SK-N-SH (cell line): ENCODE data around the gene MCF2L. TPM values are rescaled to one million over a fixed set of nuclear protein-coding genes. Genes with fewer than 3 reads are reported as not detected.

Experiments used
- CTCF ChIA-PET: fragments of 300-600, 350-600 bp; formaldehyde crosslinking; extraction: SDS; loops from one replicate; lab custom pipeline; 2021; lab: Yijun Ruan, JAX
- POLR2A ChIA-PET: fragments of 350-600 bp; sonication (Branson Sonifier 250); formaldehyde crosslinking; extraction: SDS; loops from one replicate; lab custom pipeline; 2020; ENCODE audit warnings: antibody characterized with exemption, inconsistent platforms; lab: Yijun Ruan, JAX
- DNase-seq: peaks from one replicate; pipeline ENCODE4 v3.0.0; 2012
- H2AFZ ChIP-seq: fragments of 200-600 bp; sonication (generic); 2 replicates; pipeline ENCODE4 v1.8.1; 2016; ENCODE audit warnings: antibody characterized with exemption, mild to moderate bottlenecking, low read depth
- H3F3A ChIP-seq: fragments of 200-600 bp; sonication (generic); replicated peaks from 2 replicates; pipeline ENCODE3; 2016; ENCODE audit warnings: antibody characterized with exemption, mild to moderate bottlenecking; ENCODE audit not compliant: insufficient read depth
- H3K27ac ChIP-seq, 2 experiments: fragments of 200-500 bp in 1 of 2; fragments of 200-600 bp in 1 of 2; sonication (Bioruptor generic) in 1 of 2; sonication (generic), shearing (Covaris generic) in 1 of 2; 2 replicates each; pipeline versions ENCODE4 v1.5.1 to v1.6.1; 2014 to 2016; ENCODE audit warnings: low read depth in 2 of 2, inconsistent platforms in 1 of 2, low read length in 1 of 2, mild to moderate bottlenecking in 1 of 2, mixed read lengths in 1 of 2
- H3K27me3 ChIP-seq: fragments of 200-600 bp; sonication (generic), shearing (Covaris generic); 2 replicates; pipeline ENCODE4 v1.6.1; 2016; ENCODE audit warnings: mixed run types; ENCODE audit not compliant: insufficient read depth
- H3K36me3 ChIP-seq, 2 experiments: fragments of 200-500 bp in 1 of 2; fragments of 200-600 bp in 1 of 2; sonication (Bioruptor generic) in 1 of 2; sonication (generic) in 1 of 2; replicated peaks in 1 of 2; 2 replicates each; pipeline versions ENCODE3 to v1.5.1; 2014 to 2016; ENCODE audit warnings: low read length in 1 of 2, mild to moderate bottlenecking in 1 of 2; ENCODE audit not compliant: insufficient read depth in 2 of 2, control insufficient read depth in 1 of 2
- H3K4me1 ChIP-seq, 2 experiments: fragments of 200-500 bp in 1 of 2; fragments of 200-600 bp in 1 of 2; sonication (Bioruptor generic) in 1 of 2; sonication (generic), shearing (Covaris generic) in 1 of 2; 2 replicates each; pipeline versions ENCODE4 v1.5.1 to v1.6.1; 2014 to 2016; ENCODE audit warnings: low read depth in 1 of 2, low read length in 1 of 2, mixed run types in 1 of 2; ENCODE audit not compliant: insufficient read depth in 2 of 2, control insufficient read depth in 1 of 2
- H3K4me2 ChIP-seq: fragments of 200-600 bp; sonication (generic), shearing (Covaris generic); 2 replicates; pipeline ENCODE4 v1.6.1; 2017; ENCODE audit warnings: mixed run types
- H3K4me3 ChIP-seq, 2 experiments: fragments of 200-500 bp in 1 of 2; fragments of 200-600 bp in 1 of 2; sonication (Bioruptor generic) in 1 of 2; sonication (generic), shearing (Covaris generic) in 1 of 2; 2 replicates each; pipeline versions ENCODE4 v1.5.1 to v1.8.1; 2014 to 2016; ENCODE audit warnings: low read depth in 2 of 2, inconsistent platforms in 1 of 2, low read length in 1 of 2, mild to moderate bottlenecking in 1 of 2, mixed read lengths in 1 of 2, moderate library complexity in 1 of 2
- H3K79me2 ChIP-seq: fragments of 200-600 bp; sonication (generic); 2 replicates; pipeline ENCODE4 v1.8.1; 2017; ENCODE audit warnings: mild to moderate bottlenecking; ENCODE audit not compliant: insufficient read depth
- H3K9ac ChIP-seq: fragments of 200-600 bp; sonication (generic); 2 replicates; pipeline ENCODE4 v1.6.1; 2017; ENCODE audit warnings: mixed run types
- H3K9me2 ChIP-seq: fragments of 200-600 bp; sonication (generic); 2 replicates; pipeline ENCODE4 v1.6.1; 2017; ENCODE audit warnings: mixed run types
- H3K9me3 ChIP-seq: fragments of 200-600 bp; sonication (generic); 2 replicates; pipeline ENCODE4 v1.6.1; 2017; ENCODE audit warnings: mixed run types, mild to moderate bottlenecking, moderate library complexity
- H4K20me1 ChIP-seq: fragments of 200-600 bp; sonication (generic); 2 replicates; pipeline ENCODE4 v1.6.1; 2017; ENCODE audit warnings: mild to moderate bottlenecking, mixed run types; ENCODE audit not compliant: insufficient read depth
- ELF1 ChIP-seq: IDR thresholded peaks from 2 replicates; pipeline ENCODE4 v1.4.0; 2012
- EZH2phosphoT487 ChIP-seq: fragments of 200-600 bp; sonication (generic); IDR thresholded peaks from 2 replicates; pipeline ENCODE4 v1.6.1; 2017; ENCODE audit warnings: low read depth, mixed run types, mild to moderate bottlenecking, antibody characterized with exemption, moderate library complexity, borderline replicate concordance
- FOSL2 ChIP-seq: IDR thresholded peaks from 2 replicates; pipeline ENCODE4 v1.4.0; 2012; ENCODE audit warnings: low read depth, mild to moderate bottlenecking, moderate library complexity, borderline replicate concordance
- FOXJ3 ChIP-seq: sonication (generic); formaldehyde crosslinking; IDR thresholded peaks from 2 replicates; pipeline ENCODE4 v1.5.1; 2020; ENCODE audit warnings: mild to moderate bottlenecking, missing genetic modification reagents
- GABPA ChIP-seq: IDR thresholded peaks from 2 replicates; pipeline ENCODE4 v1.4.0; 2012; ENCODE audit warnings: low read depth, mild to moderate bottlenecking
- GATA2 ChIP-seq: sonication (generic); formaldehyde crosslinking; IDR thresholded peaks from 2 replicates; pipeline ENCODE4 v1.5.0; 2020; ENCODE audit warnings: mild to moderate bottlenecking, missing genetic modification reagents
- MEF2A ChIP-seq: IDR thresholded peaks from 2 replicates; pipeline ENCODE4 v1.4.0; 2012; ENCODE audit warnings: low read depth, borderline replicate concordance
- NFIC ChIP-seq: IDR thresholded peaks from 2 replicates; pipeline ENCODE4 v1.4.0; 2012; ENCODE audit warnings: borderline replicate concordance
- NRF1 ChIP-seq: IDR thresholded peaks from 2 replicates; pipeline ENCODE4 v1.6.1; 2012; ENCODE audit warnings: low read depth, mild to moderate bottlenecking, low read length
- POLR2AphosphoS5 ChIP-seq: IDR thresholded peaks from 2 replicates; pipeline ENCODE4 v1.6.1; 2012; ENCODE audit warnings: low read depth, low read length
- RAD21 ChIP-seq: IDR thresholded peaks from 2 replicates; pipeline ENCODE4 v1.6.1; 2012; ENCODE audit warnings: mild to moderate bottlenecking, low read length
- RCOR1 ChIP-seq: fragments of 150-350 bp; IDR thresholded peaks from 2 replicates; pipeline ENCODE4 v1.6.1; 2017; ENCODE audit warnings: antibody characterized with exemption, low read length
- RFX5 ChIP-seq: IDR thresholded peaks from 2 replicates; pipeline ENCODE4 v1.6.1; 2012; ENCODE audit warnings: mild to moderate bottlenecking, improper control_type of control experiment, low read length
- SIN3A ChIP-seq: IDR thresholded peaks from 2 replicates; pipeline ENCODE4 v1.6.1; 2012; ENCODE audit warnings: low read depth, mild to moderate bottlenecking, low read length, moderate library complexity, borderline replicate concordance
- SMC3 ChIP-seq: IDR thresholded peaks from 2 replicates; pipeline ENCODE4 v1.6.1; 2012; ENCODE audit warnings: low read depth, low read length, improper control_type of control experiment
- TAF1 ChIP-seq: IDR thresholded peaks from 2 replicates; pipeline ENCODE4 v1.6.1; 2012; ENCODE audit warnings: low read depth, mild to moderate bottlenecking, low read length, moderate library complexity, borderline replicate concordance
- TCF12 ChIP-seq: IDR thresholded peaks from 2 replicates; pipeline ENCODE4 v1.4.0; 2012
- WGBS: methylation state at CpG from one replicate; pipeline ENCODE4 v1.1.6; 2017; ENCODE audit warnings: low lambda C conversion rate; 5-methylcytosine and 5-hydroxymethylcytosine counted together
- polyA plus RNA-seq, 3 experiments: library from polyadenylated mRNA; depleted of rRNA; stranded (reverse); fragments of >200 nt; gene quantifications; 2 replicates each; pipeline ENCODE4 v1.2.3, GENCODE V29; 2012
- TF ChIP-seq, protein P1 (sequence below): fragments of 200-600 bp; sonication (generic); IDR thresholded peaks from 2 replicates; pipeline ENCODE4 v1.6.1; 2017; ENCODE audit warnings: antibody characterized with exemption, mild to moderate bottlenecking, moderate library complexity
- TF ChIP-seq, protein P2 (sequence below): IDR thresholded peaks from 2 replicates; pipeline ENCODE4 v1.4.0; 2012; ENCODE audit warnings: low read depth, borderline replicate concordance
- TF ChIP-seq, protein P3 (sequence below): IDR thresholded peaks from 2 replicates; pipeline ENCODE4 v1.4.0; 2012; ENCODE audit warnings: low read depth
- TF ChIP-seq, protein P4 (sequence below): IDR thresholded peaks from 2 replicates; pipeline ENCODE4 v1.6.1; 2012; ENCODE audit warnings: mild to moderate bottlenecking, low read depth, low read length, moderate library complexity

MCF2L gene
- polyA plus RNA-seq, 1 of the 3 experiments (the other 2 are of a cell fraction) = 0.56 TPM

DNA sequence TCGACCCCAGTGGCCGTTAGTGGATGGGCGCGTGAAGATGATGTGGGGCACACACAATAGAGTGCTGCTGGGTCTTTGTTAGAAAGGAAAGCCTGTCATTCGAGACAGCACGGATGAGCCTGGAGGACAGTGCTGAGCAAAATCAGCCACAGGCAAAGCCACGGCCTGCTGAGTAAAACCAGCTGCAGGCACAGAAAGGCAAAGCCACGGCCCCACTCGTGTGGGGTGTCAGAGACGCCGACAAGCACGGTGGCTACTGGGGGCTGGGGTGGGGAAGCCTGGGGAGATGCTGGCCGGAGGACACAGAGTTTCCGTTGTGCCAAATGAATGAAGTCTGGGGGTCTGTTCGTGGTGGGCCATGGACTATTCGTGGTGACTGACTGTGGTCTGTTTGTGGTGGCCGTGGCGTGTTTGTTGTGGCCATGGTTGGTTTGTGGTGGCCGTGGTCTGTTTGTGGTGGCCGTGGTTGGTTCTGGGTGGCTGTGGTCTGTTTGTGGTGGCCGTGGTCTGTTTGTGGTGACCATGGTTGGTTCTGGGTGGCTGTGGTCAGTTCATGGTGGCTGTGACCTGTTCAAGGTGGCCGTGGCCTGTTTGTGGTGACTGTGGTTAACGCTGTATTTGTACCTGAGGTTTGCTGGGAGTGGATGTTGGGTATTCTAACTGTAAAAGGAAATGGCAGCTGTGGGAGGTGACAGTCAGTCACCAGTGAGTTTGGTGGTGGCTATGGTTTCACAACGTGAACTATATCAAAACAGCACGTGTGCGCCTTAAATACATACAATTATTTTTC is 36.3 kb downstream of the MCF2L start (continued):
- TF ChIP-seq TAF1 (no peak), SIN3A (no peak)
- TF ChIP-seq, protein P1, sequence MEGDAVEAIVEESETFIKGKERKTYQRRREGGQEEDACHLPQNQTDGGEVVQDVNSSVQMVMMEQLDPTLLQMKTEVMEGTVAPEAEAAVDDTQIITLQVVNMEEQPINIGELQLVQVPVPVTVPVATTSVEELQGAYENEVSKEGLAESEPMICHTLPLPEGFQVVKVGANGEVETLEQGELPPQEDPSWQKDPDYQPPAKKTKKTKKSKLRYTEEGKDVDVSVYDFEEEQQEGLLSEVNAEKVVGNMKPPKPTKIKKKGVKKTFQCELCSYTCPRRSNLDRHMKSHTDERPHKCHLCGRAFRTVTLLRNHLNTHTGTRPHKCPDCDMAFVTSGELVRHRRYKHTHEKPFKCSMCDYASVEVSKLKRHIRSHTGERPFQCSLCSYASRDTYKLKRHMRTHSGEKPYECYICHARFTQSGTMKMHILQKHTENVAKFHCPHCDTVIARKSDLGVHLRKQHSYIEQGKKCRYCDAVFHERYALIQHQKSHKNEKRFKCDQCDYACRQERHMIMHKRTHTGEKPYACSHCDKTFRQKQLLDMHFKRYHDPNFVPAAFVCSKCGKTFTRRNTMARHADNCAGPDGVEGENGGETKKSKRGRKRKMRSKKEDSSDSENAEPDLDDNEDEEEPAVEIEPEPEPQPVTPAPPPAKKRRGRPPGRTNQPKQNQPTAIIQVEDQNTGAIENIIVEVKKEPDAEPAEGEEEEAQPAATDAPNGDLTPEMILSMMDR = no peak
- TF ChIP-seq, all 33 proteins: peak for 0

DNA sequence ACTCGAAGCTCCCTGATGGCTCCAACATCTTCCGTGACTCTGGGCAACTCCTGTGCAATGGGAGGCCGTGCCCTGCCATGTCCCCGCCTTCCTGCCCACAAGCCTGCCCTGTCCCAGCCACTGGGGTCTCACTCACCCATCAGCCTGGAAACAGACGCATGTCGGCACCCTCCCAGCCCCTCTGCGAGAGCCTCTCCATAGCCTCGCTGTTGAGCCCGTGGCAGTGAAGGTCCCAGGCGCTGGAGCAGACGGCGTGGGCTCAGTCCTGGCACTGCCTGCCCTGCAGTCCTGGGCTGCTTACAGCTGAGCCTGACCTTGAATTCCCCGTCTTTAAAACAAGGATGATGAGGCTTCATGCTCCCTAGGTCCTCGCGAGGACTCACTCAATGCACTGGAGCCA is 37.0 kb downstream of the MCF2L start:
- CTCF ChIA-PET = interaction anchor here (1.6 to 2.1 kb wide), 3 partner anchors 13 to 64 kb away, joined by 6 to 10 read pairs (median 6); no protein-coding TSS in a partner anchor
- no peaks in the 10 kb centered on the region for H3K9me2 ChIP-seq
- H3K27me3 ChIP-seq = peaks cover 4% of the 10 kb centered on the region; the same call in 1 of the 2 replicates
- no peaks in the 10 kb centered on the region for H3K9me3 ChIP-seq
- no peaks in the 10 kb centered on the region for H3K79me2 ChIP-seq
- H3K9ac ChIP-seq = no peak overlapping the region
- H3K4me2 ChIP-seq = no peak overlapping the region
- no peak overlapping the region for H3K4me3 ChIP-seq
- H3K27ac ChIP-seq = no peak overlapping the region
- peaks cover 0 to 32% of the 10 kb centered on the region in 2 experiments; a peak in 2 of 4 replicates for H3K4me1 ChIP-seq
- H4K20me1 ChIP-seq = no peaks in the 10 kb centered on the region
- no peaks in the 10 kb centered on the region for H3F3A ChIP-seq
- POLR2A ChIA-PET = no interaction called here
- no peaks in the 10 kb centered on the region for H3K36me3 ChIP-seq
- 77% methylated on average over 13 of the region's 15 CpGs for WGBS
- no peak overlapping the region for H2AFZ ChIP-seq
- no peak for DNase-seq
- no peak for TF ChIP-seq TCF12
- no peak for TF ChIP-seq ELF1
- TF ChIP-seq, protein P2, sequence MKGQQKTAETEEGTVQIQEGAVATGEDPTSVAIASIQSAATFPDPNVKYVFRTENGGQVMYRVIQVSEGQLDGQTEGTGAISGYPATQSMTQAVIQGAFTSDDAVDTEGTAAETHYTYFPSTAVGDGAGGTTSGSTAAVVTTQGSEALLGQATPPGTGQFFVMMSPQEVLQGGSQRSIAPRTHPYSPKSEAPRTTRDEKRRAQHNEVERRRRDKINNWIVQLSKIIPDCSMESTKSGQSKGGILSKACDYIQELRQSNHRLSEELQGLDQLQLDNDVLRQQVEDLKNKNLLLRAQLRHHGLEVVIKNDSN = no peak
- TF ChIP-seq SIN3A = no peak
- TF ChIP-seq, protein P1 = no peak
- TF ChIP-seq NRF1 = no peak
- TF ChIP-seq RAD21 = no peak
- TF ChIP-seq, protein P3, sequence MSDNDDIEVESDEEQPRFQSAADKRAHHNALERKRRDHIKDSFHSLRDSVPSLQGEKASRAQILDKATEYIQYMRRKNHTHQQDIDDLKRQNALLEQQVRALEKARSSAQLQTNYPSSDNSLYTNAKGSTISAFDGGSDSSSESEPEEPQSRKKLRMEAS = no peak
- TF ChIP-seq NFIC = no peak
- no peak for TF ChIP-seq SMC3
- no peak for TF ChIP-seq POLR2AphosphoS5
- no peak for TF ChIP-seq GATA2 (CRISPR knock-in tag)
- no peak for TF ChIP-seq FOSL2
- TF ChIP-seq RFX5 = no peak
- no peak for TF ChIP-seq EZH2phosphoT487
- TF ChIP-seq FOXJ3 = no peak
- TF ChIP-seq MEF2A = no peak
- TF ChIP-seq, protein P4, sequence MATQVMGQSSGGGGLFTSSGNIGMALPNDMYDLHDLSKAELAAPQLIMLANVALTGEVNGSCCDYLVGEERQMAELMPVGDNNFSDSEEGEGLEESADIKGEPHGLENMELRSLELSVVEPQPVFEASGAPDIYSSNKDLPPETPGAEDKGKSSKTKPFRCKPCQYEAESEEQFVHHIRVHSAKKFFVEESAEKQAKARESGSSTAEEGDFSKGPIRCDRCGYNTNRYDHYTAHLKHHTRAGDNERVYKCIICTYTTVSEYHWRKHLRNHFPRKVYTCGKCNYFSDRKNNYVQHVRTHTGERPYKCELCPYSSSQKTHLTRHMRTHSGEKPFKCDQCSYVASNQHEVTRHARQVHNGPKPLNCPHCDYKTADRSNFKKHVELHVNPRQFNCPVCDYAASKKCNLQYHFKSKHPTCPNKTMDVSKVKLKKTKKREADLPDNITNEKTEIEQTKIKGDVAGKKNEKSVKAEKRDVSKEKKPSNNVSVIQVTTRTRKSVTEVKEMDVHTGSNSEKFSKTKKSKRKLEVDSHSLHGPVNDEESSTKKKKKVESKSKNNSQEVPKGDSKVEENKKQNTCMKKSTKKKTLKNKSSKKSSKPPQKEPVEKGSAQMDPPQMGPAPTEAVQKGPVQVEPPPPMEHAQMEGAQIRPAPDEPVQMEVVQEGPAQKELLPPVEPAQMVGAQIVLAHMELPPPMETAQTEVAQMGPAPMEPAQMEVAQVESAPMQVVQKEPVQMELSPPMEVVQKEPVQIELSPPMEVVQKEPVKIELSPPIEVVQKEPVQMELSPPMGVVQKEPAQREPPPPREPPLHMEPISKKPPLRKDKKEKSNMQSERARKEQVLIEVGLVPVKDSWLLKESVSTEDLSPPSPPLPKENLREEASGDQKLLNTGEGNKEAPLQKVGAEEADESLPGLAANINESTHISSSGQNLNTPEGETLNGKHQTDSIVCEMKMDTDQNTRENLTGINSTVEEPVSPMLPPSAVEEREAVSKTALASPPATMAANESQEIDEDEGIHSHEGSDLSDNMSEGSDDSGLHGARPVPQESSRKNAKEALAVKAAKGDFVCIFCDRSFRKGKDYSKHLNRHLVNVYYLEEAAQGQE = no peak
- no peak for TF ChIP-seq RCOR1
- no peak for TF ChIP-seq GABPA
